WTC11 (cell line): ENCODE results near the gene SLC35F1. TPM values are rescaled to one million over a fixed set of nuclear protein-coding genes. Genes with fewer than 3 reads are reported as not detected.

Source experiments
- ATAC-seq: fragments of 200-7000 bp; cut with Tn5 transposase; 2 replicates; pipeline ENCODE4 v1.10.0; 2021; ENCODE audit warnings: mild to moderate bottlenecking, moderate library complexity
- CTCF ChIA-PET: fragments of 300-600 bp; sonication (Branson Sonifier 250); formaldehyde crosslinking; loops from one replicate; lab custom pipeline; 2021; ENCODE audit warnings: antibody characterized with exemption; lab: Charles Lee
- POLR2A ChIA-PET: fragments of 350-600 bp; sonication (Branson Sonifier 250); formaldehyde crosslinking; loops from one replicate; lab custom pipeline; 2021; ENCODE audit warnings: antibody characterized with exemption; lab: Charles Lee
- DNase-seq: peaks from one replicate; pipeline ENCODE4 v3.0.0; 2021; ENCODE audit warnings: low spot score
- H3K27ac Mint-ChIP-seq: 2 replicates; pipeline ENCODE4 v1.8.0; 2021; ENCODE audit warnings: mixed read lengths
- H3K27me3 Mint-ChIP-seq: 2 replicates; pipeline ENCODE4 v1.8.0; 2021; ENCODE audit warnings: low read depth, mild to moderate bottlenecking, moderate library complexity, mixed read lengths
- H3K36me3 Mint-ChIP-seq: 2 replicates; pipeline ENCODE4 v1.8.0; 2021; ENCODE audit warnings: mixed read lengths
- H3K4me1 Mint-ChIP-seq: 2 replicates; pipeline ENCODE4 v1.8.0; 2022; ENCODE audit warnings: mixed read lengths
- H3K4me3 Mint-ChIP-seq: 2 replicates; pipeline ENCODE4 v1.8.0; 2021; ENCODE audit warnings: mild to moderate bottlenecking, moderate library complexity, mixed read lengths
- H3K9me3 Mint-ChIP-seq: 2 replicates; pipeline ENCODE4 v1.8.0; 2021; ENCODE audit warnings: mixed read lengths
- CREB1 ChIP-seq: sonication (generic); formaldehyde crosslinking; IDR thresholded peaks from 2 replicates; pipeline ENCODE4 v1.8.0; 2023; ENCODE audit warnings: mild to moderate bottlenecking, missing genetic modification reagents
- FOXJ3 ChIP-seq: sonication (generic); formaldehyde crosslinking; IDR thresholded peaks from 2 replicates; pipeline ENCODE4 v1.9.0; 2021; ENCODE audit warnings: missing genetic modification reagents, mild to moderate bottlenecking, borderline replicate concordance
- NFYB ChIP-seq: sonication (generic); formaldehyde crosslinking; conservative IDR thresholded peaks from 2 replicates; pipeline ENCODE4 v1.8.0; 2022; ENCODE audit warnings: low read depth, missing genetic modification reagents
- SOX15 ChIP-seq: fragments of 250-450 bp; sonication (Bioruptor Pico); IDR thresholded peaks from 2 replicates; pipeline ENCODE4 v1.9.0; 2021; ENCODE audit warnings: mild to moderate bottlenecking
- TEAD4 ChIP-seq: sonication (generic); formaldehyde crosslinking; IDR thresholded peaks from 2 replicates; pipeline ENCODE4 v1.8.0; 2022; ENCODE audit warnings: mild to moderate bottlenecking, missing genetic modification reagents
- ZNF219 ChIP-seq: sonication (generic); formaldehyde crosslinking; IDR thresholded peaks from 2 replicates; pipeline ENCODE4 v1.8.0; 2023; ENCODE audit warnings: missing genetic modification reagents, mild to moderate bottlenecking, borderline replicate concordance
- ZNF232 ChIP-seq: sonication (generic); formaldehyde crosslinking; IDR thresholded peaks from 2 replicates; pipeline ENCODE4 v1.8.0; 2022; ENCODE audit warnings: mild to moderate bottlenecking, missing genetic modification reagents
- ZNF396 ChIP-seq: fragments of 250-450 bp; sonication (Bioruptor Pico); IDR thresholded peaks from 2 replicates; pipeline ENCODE4 v1.8.0; 2021; ENCODE audit warnings: mild to moderate bottlenecking, moderate library complexity, borderline replicate concordance
- total RNA-seq: library from RNA; stranded (reverse); gene quantifications from 3 replicates; pipeline ENCODE4 v1.2.3, GENCODE V29; 2021
- TF ChIP-seq, protein P1 (sequence below): sonication (generic); formaldehyde crosslinking; IDR thresholded peaks from 2 replicates; pipeline ENCODE4 v1.8.0; 2022; ENCODE audit warnings: missing genetic modification reagents
- TF ChIP-seq, protein P2 (sequence below): sonication (generic); formaldehyde crosslinking; IDR thresholded peaks from 2 replicates; pipeline ENCODE4 v1.8.0; 2022; ENCODE audit warnings: mild to moderate bottlenecking, missing genetic modification reagents
- TF ChIP-seq, protein P3 (sequence below): fragments of 250-450 bp; sonication (Bioruptor Pico); conservative IDR thresholded peaks from 2 replicates; pipeline ENCODE4 v1.9.0; 2021; ENCODE audit warnings: mild to moderate bottlenecking
- TF ChIP-seq, protein P4 (sequence below): sonication (generic); formaldehyde crosslinking; IDR thresholded peaks from 2 replicates; pipeline ENCODE4 v1.8.1; 2023; ENCODE audit warnings: mild to moderate bottlenecking, missing genetic modification reagents, moderate library complexity
- TF ChIP-seq, protein P5 (sequence below): sonication (generic); formaldehyde crosslinking; IDR thresholded peaks from 2 replicates; pipeline ENCODE4 v1.8.1; 2022; ENCODE audit warnings: mild to moderate bottlenecking, missing genetic modification reagents, moderate library complexity, borderline replicate concordance
- TF ChIP-seq, protein P6 (sequence below): sonication (generic); formaldehyde crosslinking; IDR thresholded peaks from 2 replicates; pipeline ENCODE4 v1.8.0; 2022; ENCODE audit warnings: mild to moderate bottlenecking, missing genetic modification reagents
- TF ChIP-seq, protein P7 (sequence below): sonication (generic); formaldehyde crosslinking; IDR thresholded peaks from 2 replicates; pipeline ENCODE4 v1.8.0; 2022; ENCODE audit warnings: mild to moderate bottlenecking, missing genetic modification reagents
- TF ChIP-seq, protein P8 (sequence below): sonication (generic); formaldehyde crosslinking; IDR thresholded peaks from 2 replicates; pipeline ENCODE4 v1.8.1; 2022; ENCODE audit warnings: missing genetic modification reagents, borderline replicate concordance

SLC35F1 gene
- total RNA-seq, 1 experiment from 2014 or later, result 11.0 TPM

DNA sequence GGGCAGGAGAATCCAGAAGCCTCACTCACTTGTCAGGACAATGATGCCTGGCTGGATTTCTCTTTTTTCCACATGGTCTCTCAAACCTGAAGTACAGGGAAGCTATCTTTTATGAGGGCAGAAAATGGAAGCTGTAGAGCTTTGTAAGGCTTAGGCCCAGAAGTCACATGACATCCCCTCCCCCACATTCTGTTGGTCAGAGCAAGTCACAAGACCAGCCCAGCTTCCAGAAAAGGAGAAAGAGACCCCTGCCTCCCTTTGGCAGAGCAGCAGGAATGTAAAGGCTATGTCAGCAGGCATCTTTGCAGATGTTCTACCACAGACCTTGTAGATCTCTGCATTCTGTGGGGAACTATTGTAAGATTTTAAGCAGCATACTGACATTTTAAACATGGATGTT is 245.5 kb downstream of the SLC35F1 start (continued):
- TF ChIP-seq, protein P1, sequence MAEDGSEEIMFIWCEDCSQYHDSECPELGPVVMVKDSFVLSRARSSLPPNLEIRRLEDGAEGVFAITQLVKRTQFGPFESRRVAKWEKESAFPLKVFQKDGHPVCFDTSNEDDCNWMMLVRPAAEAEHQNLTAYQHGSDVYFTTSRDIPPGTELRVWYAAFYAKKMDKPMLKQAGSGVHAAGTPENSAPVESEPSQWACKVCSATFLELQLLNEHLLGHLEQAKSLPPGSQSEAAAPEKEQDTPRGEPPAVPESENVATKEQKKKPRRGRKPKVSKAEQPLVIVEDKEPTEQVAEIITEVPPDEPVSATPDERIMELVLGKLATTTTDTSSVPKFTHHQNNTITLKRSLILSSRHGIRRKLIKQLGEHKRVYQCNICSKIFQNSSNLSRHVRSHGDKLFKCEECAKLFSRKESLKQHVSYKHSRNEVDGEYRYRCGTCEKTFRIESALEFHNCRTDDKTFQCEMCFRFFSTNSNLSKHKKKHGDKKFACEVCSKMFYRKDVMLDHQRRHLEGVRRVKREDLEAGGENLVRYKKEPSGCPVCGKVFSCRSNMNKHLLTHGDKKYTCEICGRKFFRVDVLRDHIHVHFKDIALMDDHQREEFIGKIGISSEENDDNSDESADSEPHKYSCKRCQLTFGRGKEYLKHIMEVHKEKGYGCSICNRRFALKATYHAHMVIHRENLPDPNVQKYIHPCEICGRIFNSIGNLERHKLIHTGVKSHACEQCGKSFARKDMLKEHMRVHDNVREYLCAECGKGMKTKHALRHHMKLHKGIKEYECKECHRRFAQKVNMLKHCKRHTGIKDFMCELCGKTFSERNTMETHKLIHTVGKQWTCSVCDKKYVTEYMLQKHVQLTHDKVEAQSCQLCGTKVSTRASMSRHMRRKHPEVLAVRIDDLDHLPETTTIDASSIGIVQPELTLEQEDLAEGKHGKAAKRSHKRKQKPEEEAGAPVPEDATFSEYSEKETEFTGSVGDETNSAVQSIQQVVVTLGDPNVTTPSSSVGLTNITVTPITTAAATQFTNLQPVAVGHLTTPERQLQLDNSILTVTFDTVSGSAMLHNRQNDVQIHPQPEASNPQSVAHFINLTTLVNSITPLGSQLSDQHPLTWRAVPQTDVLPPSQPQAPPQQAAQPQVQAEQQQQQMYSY (CRISPR knock-in tag), result no peak
- TF ChIP-seq FOXJ3 (no peak), TEAD4 (CRISPR knock-in tag) (no peak), CREB1 (CRISPR knock-in tag) (no peak), NFYB (CRISPR knock-in tag) (no peak), ZNF219 (no peak), SOX15 (CRISPR knock-in tag) (no peak)
- TF ChIP-seq, protein P2, sequence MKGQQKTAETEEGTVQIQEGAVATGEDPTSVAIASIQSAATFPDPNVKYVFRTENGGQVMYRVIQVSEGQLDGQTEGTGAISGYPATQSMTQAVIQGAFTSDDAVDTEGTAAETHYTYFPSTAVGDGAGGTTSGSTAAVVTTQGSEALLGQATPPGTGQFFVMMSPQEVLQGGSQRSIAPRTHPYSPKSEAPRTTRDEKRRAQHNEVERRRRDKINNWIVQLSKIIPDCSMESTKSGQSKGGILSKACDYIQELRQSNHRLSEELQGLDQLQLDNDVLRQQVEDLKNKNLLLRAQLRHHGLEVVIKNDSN, result 0 out of 2 replicates have a peak, but pooled peaks have one; percentile 28
- TF ChIP-seq, protein P3, sequence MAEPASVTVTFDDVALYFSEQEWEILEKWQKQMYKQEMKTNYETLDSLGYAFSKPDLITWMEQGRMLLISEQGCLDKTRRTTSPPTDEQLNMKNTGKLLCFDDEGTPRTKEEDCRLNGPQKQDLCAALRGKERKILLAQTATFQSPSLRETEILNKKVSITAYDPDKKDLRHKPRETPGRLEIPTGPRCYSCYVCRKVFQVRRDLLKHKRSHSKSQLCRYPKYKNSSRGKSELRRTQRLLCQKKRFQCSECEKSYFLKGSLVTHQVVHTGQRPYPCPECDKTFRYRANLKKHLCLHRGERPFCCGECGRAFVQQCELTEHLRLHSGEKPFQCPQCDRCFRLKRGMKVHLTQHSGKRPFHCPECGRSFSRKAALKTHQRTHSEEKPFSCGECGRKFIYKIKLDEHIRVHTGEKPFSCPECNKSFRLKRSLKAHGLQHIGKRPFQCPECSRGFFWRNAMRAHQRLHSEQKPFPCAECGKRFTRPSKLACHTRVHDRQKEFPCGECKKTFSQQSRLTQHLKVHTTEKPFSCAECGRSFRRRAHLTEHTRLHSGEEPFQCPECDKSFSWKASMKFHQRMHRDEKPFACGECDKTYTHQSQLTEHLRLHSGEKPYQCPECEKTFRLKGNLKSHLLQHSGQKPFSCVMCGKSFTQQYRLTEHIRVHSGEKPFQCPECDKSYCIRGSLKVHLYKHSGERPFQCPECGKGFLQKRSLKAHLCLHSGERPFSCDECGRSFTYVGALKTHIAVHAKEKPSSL (CRISPR knock-in tag), result no peak
- TF ChIP-seq, protein P4, sequence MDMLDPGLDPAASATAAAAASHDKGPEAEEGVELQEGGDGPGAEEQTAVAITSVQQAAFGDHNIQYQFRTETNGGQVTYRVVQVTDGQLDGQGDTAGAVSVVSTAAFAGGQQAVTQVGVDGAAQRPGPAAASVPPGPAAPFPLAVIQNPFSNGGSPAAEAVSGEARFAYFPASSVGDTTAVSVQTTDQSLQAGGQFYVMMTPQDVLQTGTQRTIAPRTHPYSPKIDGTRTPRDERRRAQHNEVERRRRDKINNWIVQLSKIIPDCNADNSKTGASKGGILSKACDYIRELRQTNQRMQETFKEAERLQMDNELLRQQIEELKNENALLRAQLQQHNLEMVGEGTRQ (CRISPR knock-in tag), result peak; percentile 69

DNA sequence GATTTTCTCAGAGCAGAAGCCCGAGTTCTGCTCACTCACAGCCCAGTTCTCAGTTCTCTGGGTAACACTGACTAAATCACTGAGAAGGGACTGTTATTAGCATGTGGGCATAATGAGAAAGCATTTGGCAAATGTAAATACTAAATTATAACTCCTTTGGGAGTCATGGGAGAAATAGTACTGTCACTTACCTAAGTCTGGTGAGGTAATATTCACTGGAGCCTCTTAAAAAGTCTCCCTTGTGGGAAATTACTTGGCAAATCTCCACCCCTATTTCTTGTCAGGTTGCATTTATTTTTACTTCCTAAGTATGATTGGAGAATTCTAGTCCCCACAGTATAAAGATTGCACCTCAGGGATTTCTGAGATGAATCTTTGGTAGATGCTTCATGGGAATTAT is 254.3 kb downstream of the SLC35F1 start:
- no peak overlapping the region for H3K27ac Mint-ChIP-seq
- DNase-seq, result no peak
- TF ChIP-seq, protein P5, sequence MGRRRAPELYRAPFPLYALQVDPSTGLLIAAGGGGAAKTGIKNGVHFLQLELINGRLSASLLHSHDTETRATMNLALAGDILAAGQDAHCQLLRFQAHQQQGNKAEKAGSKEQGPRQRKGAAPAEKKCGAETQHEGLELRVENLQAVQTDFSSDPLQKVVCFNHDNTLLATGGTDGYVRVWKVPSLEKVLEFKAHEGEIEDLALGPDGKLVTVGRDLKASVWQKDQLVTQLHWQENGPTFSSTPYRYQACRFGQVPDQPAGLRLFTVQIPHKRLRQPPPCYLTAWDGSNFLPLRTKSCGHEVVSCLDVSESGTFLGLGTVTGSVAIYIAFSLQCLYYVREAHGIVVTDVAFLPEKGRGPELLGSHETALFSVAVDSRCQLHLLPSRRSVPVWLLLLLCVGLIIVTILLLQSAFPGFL (CRISPR knock-in tag), result no peak
- TF ChIP-seq, protein P6, sequence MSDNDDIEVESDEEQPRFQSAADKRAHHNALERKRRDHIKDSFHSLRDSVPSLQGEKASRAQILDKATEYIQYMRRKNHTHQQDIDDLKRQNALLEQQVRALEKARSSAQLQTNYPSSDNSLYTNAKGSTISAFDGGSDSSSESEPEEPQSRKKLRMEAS (CRISPR knock-in tag), result no peak
- TF ChIP-seq ZNF232 (CRISPR knock-in tag) (no peak), ZNF396 (CRISPR knock-in tag) (no peak)
- TF ChIP-seq, protein P7, sequence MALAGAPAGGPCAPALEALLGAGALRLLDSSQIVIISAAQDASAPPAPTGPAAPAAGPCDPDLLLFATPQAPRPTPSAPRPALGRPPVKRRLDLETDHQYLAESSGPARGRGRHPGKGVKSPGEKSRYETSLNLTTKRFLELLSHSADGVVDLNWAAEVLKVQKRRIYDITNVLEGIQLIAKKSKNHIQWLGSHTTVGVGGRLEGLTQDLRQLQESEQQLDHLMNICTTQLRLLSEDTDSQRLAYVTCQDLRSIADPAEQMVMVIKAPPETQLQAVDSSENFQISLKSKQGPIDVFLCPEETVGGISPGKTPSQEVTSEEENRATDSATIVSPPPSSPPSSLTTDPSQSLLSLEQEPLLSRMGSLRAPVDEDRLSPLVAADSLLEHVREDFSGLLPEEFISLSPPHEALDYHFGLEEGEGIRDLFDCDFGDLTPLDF (CRISPR knock-in tag), result no peak
- TF ChIP-seq, protein P8, sequence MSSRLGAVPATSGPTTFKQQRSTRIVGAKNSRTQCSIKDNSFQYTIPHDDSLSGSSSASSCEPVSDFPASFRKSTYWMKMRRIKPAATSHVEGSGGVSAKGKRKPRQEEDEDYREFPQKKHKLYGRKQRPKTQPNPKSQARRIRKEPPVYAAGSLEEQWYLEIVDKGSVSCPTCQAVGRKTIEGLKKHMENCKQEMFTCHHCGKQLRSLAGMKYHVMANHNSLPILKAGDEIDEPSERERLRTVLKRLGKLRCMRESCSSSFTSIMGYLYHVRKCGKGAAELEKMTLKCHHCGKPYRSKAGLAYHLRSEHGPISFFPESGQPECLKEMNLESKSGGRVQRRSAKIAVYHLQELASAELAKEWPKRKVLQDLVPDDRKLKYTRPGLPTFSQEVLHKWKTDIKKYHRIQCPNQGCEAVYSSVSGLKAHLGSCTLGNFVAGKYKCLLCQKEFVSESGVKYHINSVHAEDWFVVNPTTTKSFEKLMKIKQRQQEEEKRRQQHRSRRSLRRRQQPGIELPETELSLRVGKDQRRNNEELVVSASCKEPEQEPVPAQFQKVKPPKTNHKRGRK (CRISPR knock-in tag), result no peak
- no peak overlapping the region for H3K4me3 Mint-ChIP-seq
- CTCF ChIA-PET, result no interaction called here
- no peaks in the 10 kb centered on the region for H3K9me3 Mint-ChIP-seq
- POLR2A ChIA-PET, result no interaction called here
- peaks cover 23% of the 10 kb centered on the region for H3K4me1 Mint-ChIP-seq
- H3K27me3 Mint-ChIP-seq, result no peaks in the 10 kb centered on the region
- H3K36me3 Mint-ChIP-seq, result no peaks in the 10 kb centered on the region
- no peak for ATAC-seq
